ENCODE measurements around the gene VARS2.
"Not testable (repeated sequence)": the region's sequence is repeated elsewhere in the genome, so short reads cannot be mapped to it uniquely, and the experiment has no call there.

VARS2 gene

DNA sequence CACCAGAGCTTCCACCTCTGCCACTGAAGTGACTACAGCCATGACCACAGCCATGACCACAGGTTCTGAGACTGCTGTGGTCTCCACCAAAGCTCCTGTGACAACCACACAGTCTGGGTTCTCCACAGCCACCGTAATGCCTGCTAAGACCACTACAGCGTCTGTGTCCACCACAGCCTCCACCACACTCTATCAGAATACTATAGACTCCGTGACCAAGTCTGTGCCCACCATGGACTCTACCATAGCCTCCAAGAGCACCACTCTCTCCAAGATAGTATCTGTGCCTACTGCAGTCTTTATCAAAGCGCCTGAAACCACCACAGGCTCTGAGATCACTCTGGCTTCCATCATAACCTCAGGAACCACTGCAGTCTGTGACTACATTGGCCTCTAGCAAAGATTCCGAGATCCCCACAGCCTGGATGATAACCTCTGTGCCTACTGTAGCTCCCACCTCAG is 51.1 kb downstream of the VARS2 start:
- DNase-seq: no peak

DNA sequence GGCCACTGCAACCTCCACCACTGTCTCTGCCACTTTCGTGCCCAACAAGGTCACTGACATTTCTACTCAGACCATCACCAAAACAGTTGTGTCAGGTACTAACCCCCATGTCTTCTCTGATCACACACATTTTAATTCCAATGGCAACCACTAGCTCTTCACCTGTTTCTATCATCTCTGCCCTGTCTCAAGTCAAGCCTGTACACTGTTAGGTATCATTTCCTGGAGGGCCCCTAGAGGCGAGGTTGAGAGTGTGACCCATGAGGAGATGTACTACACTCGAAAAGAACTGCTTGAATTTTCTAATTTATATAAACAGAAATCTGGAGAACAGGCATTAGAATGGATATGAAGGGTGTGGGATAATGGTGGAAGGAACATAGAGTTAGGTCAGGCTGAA is 52.1 kb downstream of the VARS2 start:
- no peak for DNase-seq

DNA sequence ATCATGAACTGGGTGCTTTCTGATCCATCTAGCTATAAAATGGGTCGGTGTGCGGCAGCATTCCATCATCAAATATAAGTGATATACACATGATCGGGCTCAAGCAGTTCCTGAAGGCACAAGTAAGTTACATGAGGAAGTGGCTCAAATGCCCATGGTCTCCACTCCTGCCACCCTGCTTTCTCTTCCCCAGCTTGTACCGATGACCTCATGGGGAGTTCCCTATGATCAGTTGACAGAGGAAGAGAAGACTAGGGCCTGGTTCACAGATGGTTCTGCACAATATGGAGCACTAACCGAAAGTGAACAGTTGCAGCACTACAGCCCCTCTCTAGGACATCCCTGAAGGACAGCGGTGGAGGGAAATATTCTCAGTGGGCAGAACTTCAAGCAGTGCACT is 55.1 kb downstream of the VARS2 start:
- not testable (repeated sequence) for DNase-seq

DNA sequence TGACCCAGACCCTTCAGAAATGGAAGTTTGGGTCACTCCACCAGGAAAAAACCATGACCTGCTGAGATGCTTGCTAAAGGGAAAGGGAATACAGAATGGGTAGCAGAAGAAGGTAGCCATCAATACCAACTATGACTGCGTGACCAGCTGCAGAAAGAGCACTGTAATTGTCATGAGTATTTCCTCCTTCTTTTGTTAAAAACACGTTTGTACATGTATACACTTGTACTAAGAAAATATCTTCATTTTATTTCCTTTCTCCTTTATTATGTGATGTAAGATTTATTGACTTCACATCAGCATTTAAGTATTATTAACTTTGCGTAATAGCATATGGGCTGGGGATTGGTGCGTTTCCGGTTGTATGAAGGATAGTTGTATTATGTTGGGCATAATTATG is 56.9 kb downstream of the VARS2 start:
- no peak for DNase-seq

DNA sequence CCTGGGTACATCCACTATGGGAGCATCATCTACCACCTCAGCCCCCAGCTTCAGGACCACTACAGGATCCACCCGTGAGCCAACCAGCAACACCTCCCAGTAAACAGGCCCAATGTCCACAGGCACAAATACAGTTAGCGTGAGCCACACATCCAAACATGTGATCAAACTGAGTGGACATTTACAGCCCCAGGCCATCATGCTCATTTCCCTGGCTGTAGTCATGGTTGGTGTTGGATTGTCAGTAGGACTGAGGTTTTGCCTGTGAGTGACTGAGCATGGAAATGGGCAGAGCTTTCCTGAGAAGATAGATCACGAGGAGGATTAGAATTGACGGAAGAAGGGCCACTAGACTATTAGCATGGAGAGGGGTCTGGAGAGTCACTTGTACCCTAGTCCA is 58.8 kb downstream of the VARS2 start:
- no peak for DNase-seq

DNA sequence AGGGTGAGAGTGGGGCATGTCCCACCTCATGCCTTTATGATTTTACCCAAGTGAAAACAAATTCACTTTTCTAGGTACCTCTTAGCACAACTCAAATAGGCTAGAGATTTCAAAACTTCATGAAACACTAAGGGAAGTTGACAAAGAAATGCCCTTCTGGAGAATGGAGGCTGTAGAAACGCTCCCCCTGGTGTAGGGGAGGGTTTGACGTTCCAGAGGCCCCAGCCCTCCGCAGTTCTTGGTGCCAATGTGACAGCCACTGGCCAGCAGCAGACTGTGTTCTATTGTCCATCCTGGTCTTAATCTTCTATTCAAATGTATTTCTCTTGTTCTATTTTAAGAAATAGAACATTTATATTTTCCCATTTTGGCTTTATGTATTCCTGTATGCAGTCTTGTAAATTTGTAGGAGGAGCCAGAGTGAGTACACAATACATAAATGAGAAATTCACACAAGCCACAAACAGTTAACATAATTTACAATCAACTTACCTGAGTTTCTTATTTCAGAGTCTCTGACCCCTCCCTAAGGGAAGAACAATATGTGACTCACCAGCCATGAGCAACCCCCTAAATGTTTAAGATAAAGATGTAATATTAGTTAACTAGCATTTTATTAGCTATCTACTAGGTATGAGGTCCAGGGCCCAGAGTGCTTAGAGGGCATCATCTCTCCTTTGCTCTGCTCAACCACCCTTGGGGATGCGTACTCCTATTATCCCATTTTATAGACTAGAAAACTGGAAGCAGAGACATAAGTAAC is 60.6 kb downstream of the VARS2 start:
- DNase-seq: no peak

Measured in central memory CD4-positive, alpha-beta T cell (primary cell).